Esophagus squamous epithelium (tissue), 4 donors: ENCODE measurements around the gene SAC3D1.
A peak's percentile ranks its signal among the peaks of the same experiment; 100 is the strongest.

Experiments
- POLR2A ChIP-seq, 4 donors: fragments of 450-650 bp; IDR thresholded peaks; one replicate each; pipeline ENCODE4 v1.6.1; 2017; ENCODE audit warnings: antibody characterized with exemption in 4 of 4, mild to moderate bottlenecking in 4 of 4, moderate library complexity in 3 of 4
- TF ChIP-seq, protein P1 (sequence below), 6 experiments: fragments of 450-650 bp in 4 of 6; fragments of 200-600 bp in 2 of 6; sonication (generic) in 2 of 6; IDR thresholded peaks; one replicate each; pipeline ENCODE4 v1.5.1; 2016 to 2019; ENCODE audit warnings: antibody characterized with exemption in 6 of 6, mild to moderate bottlenecking in 4 of 6, moderate library complexity in 4 of 6

GRCh38 chr11:65078151-65078550 lies 37.1 kb downstream of the SAC3D1 start:
- TF ChIP-seq POLR2A (IDR thresholded peaks at IDR 0.05): no peak
- TF ChIP-seq, protein P1, sequence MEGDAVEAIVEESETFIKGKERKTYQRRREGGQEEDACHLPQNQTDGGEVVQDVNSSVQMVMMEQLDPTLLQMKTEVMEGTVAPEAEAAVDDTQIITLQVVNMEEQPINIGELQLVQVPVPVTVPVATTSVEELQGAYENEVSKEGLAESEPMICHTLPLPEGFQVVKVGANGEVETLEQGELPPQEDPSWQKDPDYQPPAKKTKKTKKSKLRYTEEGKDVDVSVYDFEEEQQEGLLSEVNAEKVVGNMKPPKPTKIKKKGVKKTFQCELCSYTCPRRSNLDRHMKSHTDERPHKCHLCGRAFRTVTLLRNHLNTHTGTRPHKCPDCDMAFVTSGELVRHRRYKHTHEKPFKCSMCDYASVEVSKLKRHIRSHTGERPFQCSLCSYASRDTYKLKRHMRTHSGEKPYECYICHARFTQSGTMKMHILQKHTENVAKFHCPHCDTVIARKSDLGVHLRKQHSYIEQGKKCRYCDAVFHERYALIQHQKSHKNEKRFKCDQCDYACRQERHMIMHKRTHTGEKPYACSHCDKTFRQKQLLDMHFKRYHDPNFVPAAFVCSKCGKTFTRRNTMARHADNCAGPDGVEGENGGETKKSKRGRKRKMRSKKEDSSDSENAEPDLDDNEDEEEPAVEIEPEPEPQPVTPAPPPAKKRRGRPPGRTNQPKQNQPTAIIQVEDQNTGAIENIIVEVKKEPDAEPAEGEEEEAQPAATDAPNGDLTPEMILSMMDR (IDR thresholded peaks at IDR 0.05): peak; percentile 33 to 83 (median 67)
